ENCODE results near the gene ANKLE1.
"Not testable (repeated sequence)": the region's sequence is repeated elsewhere in the genome, so short reads cannot be mapped to it uniquely, and the experiment has no call there.

ANKLE1 gene

GRCh38 chr19:17248011-17248776 is 33.5 kb upstream of the ANKLE1 start:
- no peak for DNase-seq

GRCh38 chr19:17249887-17250548 is 31.7 kb upstream of the ANKLE1 start:
- DNase-seq = no peak

DNA sequence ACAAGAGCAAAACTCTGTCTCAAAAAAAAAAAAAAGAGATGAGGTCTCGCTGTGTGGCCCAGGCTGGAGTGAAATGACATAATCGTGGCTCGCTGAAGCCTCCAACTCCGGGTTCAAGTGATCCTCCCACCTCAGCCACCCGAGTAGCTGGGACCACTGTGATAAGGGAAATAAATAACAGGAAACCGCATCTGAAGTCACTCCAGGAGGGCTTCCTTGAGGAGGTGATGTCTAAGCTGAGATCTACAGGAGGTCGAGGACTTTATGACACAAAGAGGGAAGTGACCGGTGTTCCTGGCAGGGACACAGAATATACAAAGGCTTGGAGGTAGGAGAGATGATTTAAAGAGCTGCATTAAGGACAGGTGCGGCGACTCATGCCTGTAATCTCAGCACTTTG is 27.1 kb upstream of the ANKLE1 start:
- DNase-seq = no peak

DNA sequence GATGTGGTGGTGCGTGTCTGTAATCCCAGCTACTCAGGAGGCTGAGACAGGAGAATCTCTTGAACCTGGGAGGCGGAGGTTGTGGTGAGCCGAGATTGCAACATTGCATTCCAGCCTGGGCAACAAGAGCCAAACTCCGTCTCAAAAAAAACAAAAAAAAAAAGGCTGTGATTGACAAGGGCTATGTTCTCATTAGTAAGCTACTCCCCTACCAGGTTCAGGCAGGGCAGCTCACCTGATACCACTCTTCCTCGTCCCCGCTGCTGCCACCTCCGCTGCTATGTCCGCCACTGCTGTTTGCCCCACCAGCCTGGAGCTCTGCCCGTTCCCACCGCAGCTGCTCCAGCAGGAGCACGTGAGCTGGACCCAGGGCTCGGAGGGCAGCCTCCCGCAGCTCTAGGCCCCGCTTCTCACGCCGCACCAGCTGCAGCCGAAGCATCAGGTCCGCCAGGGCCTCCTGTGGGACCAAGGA is 26.5 kb upstream of the ANKLE1 start:
- DNase-seq = peak; percentile 56

DNA sequence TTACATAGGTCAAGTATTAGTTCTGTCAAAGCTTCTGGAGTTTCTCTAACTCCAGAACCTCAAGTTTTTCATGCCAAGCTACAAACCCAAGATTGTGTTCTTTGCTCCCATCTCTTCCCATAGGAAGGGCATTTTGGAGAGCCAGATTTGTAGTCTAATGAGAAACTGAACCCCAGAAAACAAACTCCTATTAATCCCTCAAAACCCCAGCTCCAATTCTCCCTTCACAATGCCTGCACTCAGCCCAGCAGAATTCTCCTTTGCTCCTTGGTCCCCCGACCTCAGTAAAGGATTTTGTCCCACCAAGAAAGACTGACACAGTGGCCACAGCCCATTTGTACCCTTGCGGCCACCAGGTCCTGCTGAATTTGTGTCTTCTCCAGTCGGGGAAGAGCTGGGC is 25.6 kb upstream of the ANKLE1 start:
- no peak for DNase-seq

DNA sequence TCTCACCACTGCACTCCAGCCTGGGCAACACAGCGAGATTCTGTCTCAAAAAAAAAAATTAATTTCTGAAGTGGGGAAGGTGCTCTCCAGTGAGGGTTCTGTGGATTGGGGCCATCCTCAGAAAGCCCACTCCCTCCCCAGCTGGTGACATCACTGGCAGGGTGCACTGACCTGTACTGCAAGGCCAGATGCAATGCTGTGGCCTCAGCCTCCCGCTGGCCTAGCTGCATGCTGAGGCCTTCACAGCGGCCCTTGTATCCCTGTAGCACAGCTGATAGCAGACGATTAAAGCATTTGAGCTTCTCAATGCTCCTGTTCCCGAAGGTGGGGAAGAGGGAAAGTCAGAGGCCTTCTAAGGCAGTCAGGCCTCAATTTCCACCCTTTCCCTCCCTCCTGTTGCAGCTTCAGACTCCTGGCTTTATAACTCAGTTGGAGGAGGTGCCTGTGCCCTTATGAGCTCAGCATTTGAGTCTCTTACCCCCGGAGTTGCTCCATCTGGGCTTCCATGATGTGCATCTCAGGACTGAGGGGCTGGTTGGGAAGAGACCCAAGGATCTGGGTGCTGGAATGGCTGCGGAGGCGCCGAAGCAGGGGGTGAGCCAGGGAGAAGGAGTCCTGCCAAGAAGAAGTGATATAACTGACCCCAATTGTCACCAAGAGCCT is 22.5 kb upstream of the ANKLE1 start:
- DNase-seq = no peak

DNA sequence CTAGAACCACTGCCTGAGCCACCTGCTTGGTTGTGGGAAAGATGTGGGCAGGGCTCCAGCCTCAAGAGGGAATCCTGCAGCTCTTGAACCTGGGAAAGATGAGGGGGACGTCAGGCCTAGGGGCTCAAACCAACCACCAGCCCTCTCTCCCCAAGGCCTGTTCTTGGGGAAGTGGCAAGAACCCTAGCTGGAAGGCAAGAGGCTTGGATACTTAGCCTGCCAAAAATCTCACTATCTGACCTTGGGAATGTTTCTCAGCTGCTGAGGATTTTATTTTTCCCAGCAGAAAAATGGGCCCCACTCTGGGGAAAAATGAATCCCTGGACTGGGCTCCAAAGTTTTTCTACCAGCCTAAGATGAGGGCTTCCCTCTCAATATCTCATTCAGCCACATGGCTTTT is 21.8 kb upstream of the ANKLE1 start:
- no peak for DNase-seq

DNA sequence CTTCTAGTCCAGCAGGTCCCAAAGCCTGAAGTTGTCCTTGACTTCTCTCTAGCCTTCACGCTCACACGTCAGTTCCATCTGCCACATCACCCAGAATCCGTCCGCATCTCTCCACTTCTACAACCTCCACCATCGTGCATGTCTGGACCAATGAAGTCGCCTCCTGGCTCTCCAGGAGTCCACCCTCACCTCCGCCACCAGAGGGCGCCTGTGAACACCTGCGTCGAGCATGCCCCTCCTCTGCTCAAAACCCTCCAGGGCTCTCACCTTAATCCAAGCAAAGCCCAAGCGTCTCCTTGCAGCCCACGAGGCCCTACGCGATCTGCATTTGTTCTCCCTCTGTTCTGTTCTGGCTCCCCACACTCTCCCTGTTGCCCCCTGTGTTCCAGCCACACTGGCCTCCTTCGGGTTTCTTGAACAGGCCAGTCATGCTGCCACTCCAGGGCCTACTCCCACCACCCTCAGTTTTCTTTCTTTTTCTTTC is 20.8 kb upstream of the ANKLE1 start:
- DNase-seq = peak; percentile 75

GRCh38 chr19:17262557-17262956 is 19.1 kb upstream of the ANKLE1 start:
- DNase-seq = no peak

- DNase-seq = no peak
These were observed 17.7 kb upstream of the ANKLE1 start for GRCh38 chr19:17263712-17264640.

GRCh38 chr19:17264641-17264979 is 17.1 kb upstream of the ANKLE1 start, which contains the start of gene USHBP1:
USHBP1 (minus strand) TSS chr19:17264745; CDS start chr19:17264299, 446 bp downstream.
- no peak for DNase-seq

- no peak for DNase-seq
These were observed 15.7 kb upstream of the ANKLE1 start for GRCh38 chr19:17266026-17266425.

DNA sequence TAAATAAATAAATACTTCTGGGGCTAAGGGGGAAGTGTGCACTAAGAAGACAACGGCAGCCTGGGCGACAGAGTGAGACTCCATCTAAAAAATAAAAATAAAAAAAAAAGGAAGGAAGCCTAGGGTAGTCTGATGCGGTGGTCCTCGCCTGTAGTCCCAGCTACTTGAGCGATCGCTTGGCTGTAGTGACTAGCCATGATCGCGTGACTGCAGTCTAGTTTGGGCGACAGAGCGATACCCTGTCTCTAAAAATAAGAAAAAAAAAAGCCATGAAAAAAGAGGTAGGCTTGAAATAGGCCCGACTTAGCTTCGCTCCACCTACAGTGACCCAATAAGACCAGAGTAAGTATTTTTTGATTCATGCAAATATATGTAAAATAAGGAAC is 15.1 kb upstream of the ANKLE1 start:
- DNase-seq = no peak

DNA sequence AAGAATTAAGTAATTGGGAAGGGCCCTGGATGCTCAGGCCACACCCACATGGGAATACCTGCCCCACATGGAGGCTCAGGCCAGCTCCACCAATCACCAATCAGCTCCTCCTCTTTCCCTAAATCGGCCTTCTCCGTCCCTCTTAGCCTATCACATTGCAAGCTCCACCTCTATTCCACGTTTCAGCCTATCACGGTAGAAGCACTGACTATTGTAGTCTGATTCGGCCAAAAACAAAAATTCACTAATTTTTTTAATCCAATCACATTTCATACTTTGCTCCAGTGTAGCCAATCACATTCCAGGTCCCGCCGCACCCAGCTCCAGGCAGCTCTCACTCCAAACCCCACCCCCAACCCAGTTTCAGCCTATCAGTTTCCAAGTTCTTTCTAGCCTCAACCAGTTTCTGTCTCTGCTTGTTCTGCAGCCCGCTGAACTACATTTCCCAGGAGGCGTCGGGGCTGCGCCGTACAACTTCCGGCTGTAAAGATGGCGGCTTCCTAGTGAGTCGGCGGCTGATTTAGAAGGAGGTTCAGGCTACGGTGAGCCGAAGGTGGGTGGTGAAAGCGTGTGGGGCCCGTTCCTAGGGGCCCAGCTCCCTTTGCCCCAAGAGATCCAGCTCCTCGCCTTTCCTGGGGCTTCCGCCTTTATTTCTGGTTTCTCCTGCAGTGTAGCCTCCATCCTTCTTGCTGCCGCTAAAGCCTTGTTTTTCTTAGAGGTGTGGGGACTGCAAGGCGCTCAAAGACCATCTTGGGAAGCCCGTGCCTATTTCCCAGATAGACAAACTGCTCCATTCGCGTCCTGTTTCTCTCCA is 14.5 kb upstream of the ANKLE1 start, which contains the start of gene BABAM1:
Gene BABAM1, plus strand, starts transcription at position 469 of the 814 bp plus-strand sequence. CDS start 1,364 bp downstream, outside the sequence.
- peak; percentile 98 for DNase-seq

- no peak for DNase-seq
These were observed 12.9 kb upstream of the ANKLE1 start for GRCh38 chr19:17268754-17269153.

DNA sequence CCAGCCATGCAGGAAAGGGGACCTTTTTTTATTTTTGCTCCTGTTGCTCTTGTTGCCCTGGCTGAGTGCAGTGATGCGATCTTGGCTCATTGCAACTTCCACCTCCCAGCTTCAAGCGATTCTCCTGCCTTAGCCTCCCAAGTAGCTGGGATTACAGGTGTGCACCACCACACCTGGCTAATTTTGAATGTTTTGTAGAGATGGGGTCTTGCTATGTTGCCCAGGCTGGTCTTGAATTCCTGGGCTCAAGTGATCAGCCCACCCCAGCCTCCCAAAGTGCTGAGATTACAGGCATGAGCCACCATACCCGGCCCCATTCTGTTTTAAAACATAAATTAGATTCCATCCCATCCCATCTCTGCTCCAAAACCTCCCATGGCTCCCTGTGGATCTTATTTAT is 6.8 kb upstream of the ANKLE1 start:
- not testable (repeated sequence) for DNase-seq

DNA sequence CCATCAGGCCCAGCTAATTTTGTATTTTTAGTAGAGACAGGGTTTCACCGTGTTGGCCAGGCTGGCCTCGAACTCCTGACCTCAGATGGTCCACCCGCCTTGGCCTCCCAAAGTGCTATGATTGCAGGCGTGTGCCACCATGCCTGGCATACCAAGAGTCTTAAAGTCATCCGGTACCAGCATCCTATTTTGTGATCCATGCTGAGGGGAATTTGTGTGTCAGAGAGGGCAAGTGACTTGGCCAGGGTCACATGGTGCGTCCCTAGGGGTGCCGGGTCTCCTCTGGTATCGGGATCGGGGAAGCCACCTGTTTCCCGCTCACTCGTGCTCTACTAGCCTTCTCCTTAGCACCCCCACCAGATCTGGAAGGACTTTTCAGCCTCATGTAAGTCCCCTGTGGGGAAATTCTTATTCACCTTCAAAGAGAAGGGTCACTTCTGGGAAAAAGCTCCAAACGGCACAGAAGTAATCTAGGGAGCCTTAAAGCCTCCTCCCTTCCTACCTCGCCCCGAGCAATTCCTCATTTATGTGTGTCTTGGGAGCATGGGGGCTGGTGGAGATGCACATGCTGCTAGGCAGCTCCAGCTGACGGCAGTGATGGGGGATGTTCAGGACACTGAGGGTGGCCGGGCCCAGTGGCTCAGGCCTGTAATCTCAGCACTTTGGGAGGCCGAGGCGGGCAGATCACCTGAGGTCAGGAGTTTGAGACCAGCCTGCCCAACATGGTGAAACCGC is 6.1 kb upstream of the ANKLE1 start:
- DNase-seq = no peak

DNA sequence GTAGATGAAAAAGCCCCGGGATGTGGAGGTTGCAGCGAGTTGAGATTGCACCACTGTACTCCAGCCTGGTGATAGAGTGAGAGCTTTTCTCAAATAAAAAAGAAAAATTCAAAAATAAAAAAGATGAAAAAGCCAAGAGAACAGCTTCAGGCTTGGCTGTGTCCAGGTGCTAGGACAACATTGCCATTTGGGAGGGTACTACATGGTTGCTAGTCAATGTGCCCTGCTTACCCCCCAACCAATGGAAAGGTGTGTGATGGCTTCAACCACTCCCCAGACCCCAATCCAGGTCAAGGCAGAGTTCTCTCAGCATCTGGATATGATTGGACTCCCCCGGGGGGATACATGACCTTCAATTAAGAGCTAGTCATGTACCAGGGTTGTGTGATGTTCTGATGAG is 2.3 kb upstream of the ANKLE1 start:
- DNase-seq = no peak

GRCh38 chr19:17282488-17283125 is 906 bp downstream of the ANKLE1 start:
- DNase-seq = peak; percentile 62

- no peak for DNase-seq
These were observed 1.8 kb downstream of the ANKLE1 start for GRCh38 chr19:17283504-17283996.
